Neural cell (in vitro differentiated cells): ENCODE data around the gene MEF2D. TPM values are rescaled to one million over a fixed set of nuclear protein-coding genes. Genes with fewer than 3 reads are reported as not detected.

Experiments
- H2AFZ ChIP-seq: fragments of 200-600, 300-800 bp; sonication (generic), shearing (Covaris generic); 2 replicates; pipeline ENCODE4 v1.6.0; 2014; ENCODE audit warnings: low read depth, mild to moderate bottlenecking, antibody characterized with exemption, low read length, moderate library complexity
- H3F3A ChIP-seq: fragments of 200-600 bp; shearing (Covaris generic); 2 replicates; pipeline ENCODE4 v1.6.1; 2016; ENCODE audit warnings: mild to moderate bottlenecking, moderate library complexity, mixed read lengths, antibody characterized with exemption, low read length; ENCODE audit not compliant: insufficient read depth, poor library complexity, severe bottlenecking
- H3K27ac ChIP-seq: fragments of 200-600, 300-800 bp; sonication (generic), shearing (Covaris generic); 2 replicates; pipeline ENCODE4 v1.5.1; 2014; ENCODE audit warnings: mild to moderate bottlenecking, low read length, moderate library complexity
- H3K27me3 ChIP-seq: fragments of 300-800, 200-600 bp; sonication (generic), shearing (Covaris generic); 2 replicates; pipeline ENCODE4 v1.6.0; 2014; ENCODE audit warnings: mild to moderate bottlenecking, low read depth, low read length, moderate library complexity; ENCODE audit not compliant: insufficient read depth
- H3K36me3 ChIP-seq: fragments of 300-800, 200-600 bp; sonication (generic), shearing (Covaris generic); 2 replicates; pipeline ENCODE4 v1.5.1; 2014; ENCODE audit warnings: mild to moderate bottlenecking, antibody characterized with exemption, low read length, moderate library complexity; ENCODE audit not compliant: insufficient read depth
- H3K4me2 ChIP-seq: fragments of 300-800, 200-600 bp; sonication (generic), shearing (Covaris generic); 2 replicates; pipeline ENCODE4 v1.6.0; 2014; ENCODE audit warnings: mild to moderate bottlenecking, low read length
- H3K4me3 ChIP-seq: fragments of 300-800, 200-600 bp; sonication (generic), shearing (Covaris generic); 2 replicates; pipeline ENCODE4 v1.5.1; 2014; ENCODE audit warnings: mild to moderate bottlenecking, low read length, moderate library complexity
- H3K79me2 ChIP-seq: fragments of 200-600 bp; shearing (Covaris generic); replicated peaks from 2 replicates; pipeline ENCODE4 v1.6.0; 2014; ENCODE audit warnings: mild to moderate bottlenecking, low read length, moderate library complexity; ENCODE audit not compliant: insufficient read depth
- H3K9ac ChIP-seq: fragments of 300-800, 200-600 bp; sonication (generic), shearing (Covaris generic); 2 replicates; pipeline ENCODE4 v1.6.1; 2016; ENCODE audit warnings: mild to moderate bottlenecking, low read length, mixed read lengths
- H3K9me2 ChIP-seq: fragments of 200-600 bp; shearing (Covaris generic); 2 replicates; pipeline ENCODE4 v1.6.1; 2016; ENCODE audit warnings: mild to moderate bottlenecking, low read length, mixed read lengths; ENCODE audit not compliant: insufficient read depth
- H3K9me3 ChIP-seq: fragments of 200-600, 300-800 bp; sonication (generic), shearing (Covaris generic); 2 replicates; pipeline ENCODE4 v1.6.1; 2016; ENCODE audit warnings: mild to moderate bottlenecking, mixed run types, low read length, moderate library complexity, mixed read lengths
- H4K20me1 ChIP-seq: fragments of 200-600 bp; shearing (Covaris generic); 2 replicates; pipeline ENCODE4 v1.6.1; 2016; ENCODE audit warnings: mild to moderate bottlenecking, mixed run types; ENCODE audit not compliant: insufficient read depth
- CTCF ChIP-seq: fragments of 450-650 bp; IDR thresholded peaks from 2 replicates; pipeline ENCODE4 v1.5.1; 2014; ENCODE audit warnings: antibody characterized with exemption, mild to moderate bottlenecking, moderate library complexity; ENCODE audit not compliant: poor library complexity, severe bottlenecking
- EP300 ChIP-seq: fragments of 450-650 bp; conservative IDR thresholded peaks from 2 replicates; pipeline ENCODE4 v1.6.1; 2014; ENCODE audit warnings: antibody characterized with exemption, mild to moderate bottlenecking, moderate library complexity; ENCODE audit not compliant: poor library complexity, severe bottlenecking
- EZH2 ChIP-seq: fragments of 200-600, 300-800 bp; shearing (Covaris generic), sonication (generic); IDR thresholded peaks from 2 replicates; pipeline ENCODE4 v1.6.1; 2014; ENCODE audit warnings: antibody characterized with exemption, low read length, borderline replicate concordance, mild to moderate bottlenecking; ENCODE audit not compliant: insufficient read depth, poor library complexity, severe bottlenecking
- MXI1 ChIP-seq: fragments of 450-650 bp; conservative IDR thresholded peaks from 2 replicates; pipeline ENCODE4 v1.6.1; 2014; ENCODE audit warnings: antibody characterized with exemption, mild to moderate bottlenecking; ENCODE audit not compliant: poor library complexity, severe bottlenecking
- POLR2AphosphoS5 ChIP-seq: IDR thresholded peaks from 2 replicates; pipeline ENCODE4 v1.6.1; 2012
- RAD21 ChIP-seq: fragments of 450-650 bp; conservative IDR thresholded peaks from 2 replicates; pipeline ENCODE4 v1.6.1; 2014; ENCODE audit warnings: antibody characterized with exemption, mild to moderate bottlenecking, moderate library complexity
- REST ChIP-seq: IDR thresholded peaks from 2 replicates; pipeline ENCODE4 v1.6.1; 2012; ENCODE audit warnings: borderline replicate concordance
- SMC3 ChIP-seq: fragments of 450-650 bp; conservative IDR thresholded peaks from 2 replicates; pipeline ENCODE4 v1.6.1; 2014; ENCODE audit warnings: antibody characterized with exemption, mild to moderate bottlenecking, moderate library complexity; ENCODE audit not compliant: poor library complexity
- TAF1 ChIP-seq: IDR thresholded peaks from 2 replicates; pipeline ENCODE4 v1.6.1; 2012; ENCODE audit warnings: low read depth
- polyA plus RNA-seq: library from polyadenylated mRNA; depleted of rRNA; stranded (reverse); fragments of >200 nt; gene quantifications from 2 replicates; pipeline ENCODE4 v1.2.3, GENCODE V29; 2014

Gene MEF2D
- polyA plus RNA-seq, 1 donor from 2014 or later: 4.7 TPM

GRCh38 chr1:156494309-156494895 is 6.2 kb downstream of the MEF2D start:
- no peaks in the 10 kb centered on the region for H3K36me3 ChIP-seq
- H2AFZ ChIP-seq: no peak overlapping the region
- H3K27ac ChIP-seq: no peak overlapping the region
- no peaks in the 10 kb centered on the region for H3K9me3 ChIP-seq
- H3K27me3 ChIP-seq: no peaks in the 10 kb centered on the region
- H3K9me2 ChIP-seq: no peaks in the 10 kb centered on the region
- no peak overlapping the region for H3K4me3 ChIP-seq
- H3K4me2 ChIP-seq: no peak overlapping the region
- peaks cover 5% of the 10 kb centered on the region for H3F3A ChIP-seq
- no peak for TF ChIP-seq EP300
- TF ChIP-seq SMC3: no peak
- no peak for TF ChIP-seq REST
- no peak for TF ChIP-seq RAD21
- no peak for TF ChIP-seq TAF1
- no peak for TF ChIP-seq MXI1
- no peak for TF ChIP-seq POLR2AphosphoS5
- TF ChIP-seq EZH2: no peak
- no peak for TF ChIP-seq CTCF
- H3K9ac ChIP-seq: no peak overlapping the region
- peaks cover 3% of the 10 kb centered on the region for H4K20me1 ChIP-seq
- peaks cover 86% of the 10 kb centered on the region for H3K79me2 ChIP-seq

GRCh38 chr1:156493742-156494141 is 6.8 kb downstream of the MEF2D start:
- H3K27ac ChIP-seq: no peak overlapping the region
- no peaks in the 10 kb centered on the region for H3K9me3 ChIP-seq
- no peaks in the 10 kb centered on the region for H4K20me1 ChIP-seq
- H3K79me2 ChIP-seq: peaks cover 80% of the 10 kb centered on the region
- H3K4me2 ChIP-seq: no peak overlapping the region
- no peak overlapping the region for H3K4me3 ChIP-seq
- TF ChIP-seq MXI1: no peak
- TF ChIP-seq CTCF: no peak
- no peak for TF ChIP-seq POLR2AphosphoS5
- no peak for TF ChIP-seq EP300
- no peak for TF ChIP-seq RAD21
- TF ChIP-seq EZH2: no peak
- no peak for TF ChIP-seq SMC3
- no peak for TF ChIP-seq TAF1
- no peak for TF ChIP-seq REST
- peaks cover 5% of the 10 kb centered on the region for H3F3A ChIP-seq
- no peaks in the 10 kb centered on the region for H3K36me3 ChIP-seq
- H2AFZ ChIP-seq: no peak overlapping the region
- no peaks in the 10 kb centered on the region for H3K9me2 ChIP-seq
- no peaks in the 10 kb centered on the region for H3K27me3 ChIP-seq
- H3K9ac ChIP-seq: no peak overlapping the region
